Parathyroid adenoma (tissue), 2 donors: ENCODE measurements around the gene PACRG.

ENCODE experiments used
- H2AFZ ChIP-seq: fragments of 300-600 bp; sonication (generic); one replicate; pipeline ENCODE4 v1.7.0; 2017; ENCODE audit warnings: antibody characterized with exemption, mild to moderate bottlenecking
- H3K27ac ChIP-seq: fragments of 300-600 bp; sonication (generic); one replicate; pipeline ENCODE4 v1.7.0; 2017
- H3K27me3 ChIP-seq: fragments of 300-600 bp; sonication (generic); one replicate; pipeline ENCODE4 v1.7.0; 2017; ENCODE audit warnings: low read length; ENCODE audit not compliant: control insufficient read depth, insufficient read depth
- H3K36me3 ChIP-seq: fragments of 300-600 bp; sonication (generic); one replicate; pipeline ENCODE4 v1.7.0; 2017; ENCODE audit warnings: low read length; ENCODE audit not compliant: control insufficient read depth, insufficient read depth
- H3K4me1 ChIP-seq: fragments of 300-600 bp; sonication (generic); one replicate; pipeline ENCODE4 v1.7.0; 2017; ENCODE audit warnings: control low read depth
- H3K4me2 ChIP-seq: fragments of 300-600 bp; sonication (generic); one replicate; pipeline ENCODE4 v1.7.0; 2017; ENCODE audit warnings: low read length
- H3K4me3 ChIP-seq: fragments of 300-600 bp; sonication (generic); one replicate; pipeline ENCODE4 v1.7.0; 2017; ENCODE audit warnings: low read depth, low read length
- H3K79me2 ChIP-seq: fragments of 300-600 bp; sonication (generic); one replicate; pipeline ENCODE4 v1.7.0; 2017; ENCODE audit warnings: control low read depth
- H3K9ac ChIP-seq: fragments of 300-600 bp; sonication (generic); one replicate; pipeline ENCODE4 v1.7.0; 2017; ENCODE audit warnings: mild to moderate bottlenecking
- H3K9me3 ChIP-seq: fragments of 300-600 bp; sonication (generic); one replicate; pipeline ENCODE4 v1.7.0; 2017; ENCODE audit warnings: low read length; ENCODE audit not compliant: control insufficient read depth
- CTCF ChIP-seq: fragments of 300-600 bp; sonication (generic); IDR thresholded peaks from one replicate; pipeline ENCODE4 v1.7.0; 2017; ENCODE audit warnings: antibody characterized with exemption, mild to moderate bottlenecking
- donor health status: primary hyperparathyroidism.

The PACRG gene

GRCh38 chr6:163026893-163027292, 299.1 kb downstream of the PACRG start:
- Histone ChIP-seq H3K27ac (no peak overlapping the region), H2AFZ (no peak overlapping the region), H3K9ac (no peak overlapping the region), H3K79me2 (no peaks in the 10 kb centered on the region), H3K4me1 (no peaks in the 10 kb centered on the region), H3K4me2 (no peak overlapping the region), H3K9me3 (peaks cover 4% of the 10 kb centered on the region), H3K4me3 (no peak overlapping the region), H3K27me3 (no peaks in the 10 kb centered on the region), H3K36me3 (no peaks in the 10 kb centered on the region)
- TF ChIP-seq CTCF: no peak

GRCh38 chr6:163030980-163031379, 303.2 kb downstream of the PACRG start:
- Histone ChIP-seq H3K27ac (no peak overlapping the region), H3K36me3 (no peaks in the 10 kb centered on the region), H3K4me1 (no peaks in the 10 kb centered on the region), H3K9me3 (no peaks in the 10 kb centered on the region), H2AFZ (no peak overlapping the region), H3K9ac (no peak overlapping the region), H3K27me3 (no peaks in the 10 kb centered on the region), H3K79me2 (no peaks in the 10 kb centered on the region), H3K4me3 (no peak overlapping the region), H3K4me2 (no peak overlapping the region)
- TF ChIP-seq CTCF: no peak

DNA sequence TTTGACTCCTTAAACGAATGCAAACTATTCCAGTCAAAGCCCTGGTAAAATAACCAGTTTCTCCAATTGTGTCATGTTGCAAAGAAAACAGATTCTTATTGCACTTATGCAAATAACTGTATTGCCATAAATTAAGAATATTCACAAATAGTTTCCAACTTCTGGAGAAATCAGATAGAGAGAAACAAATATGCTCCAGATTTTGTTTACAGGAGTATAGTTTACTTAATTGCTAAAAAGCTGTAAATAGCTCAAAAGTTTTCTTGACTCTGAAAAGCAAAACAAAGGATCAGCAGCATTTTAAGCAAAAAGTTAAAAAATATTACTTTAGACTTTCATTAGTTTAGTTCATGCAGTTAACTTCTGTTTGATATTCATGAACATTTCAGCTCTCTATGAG, 304.2 kb downstream of the PACRG start:
- Histone ChIP-seq H3K9ac (no peak overlapping the region), H2AFZ (no peak overlapping the region), H3K79me2 (no peaks in the 10 kb centered on the region), H3K4me1 (no peaks in the 10 kb centered on the region), H3K27me3 (no peaks in the 10 kb centered on the region), H3K4me3 (no peak overlapping the region), H3K4me2 (no peak overlapping the region), H3K9me3 (no peaks in the 10 kb centered on the region), H3K27ac (no peak overlapping the region), H3K36me3 (no peaks in the 10 kb centered on the region)
- no peak for TF ChIP-seq CTCF

DNA sequence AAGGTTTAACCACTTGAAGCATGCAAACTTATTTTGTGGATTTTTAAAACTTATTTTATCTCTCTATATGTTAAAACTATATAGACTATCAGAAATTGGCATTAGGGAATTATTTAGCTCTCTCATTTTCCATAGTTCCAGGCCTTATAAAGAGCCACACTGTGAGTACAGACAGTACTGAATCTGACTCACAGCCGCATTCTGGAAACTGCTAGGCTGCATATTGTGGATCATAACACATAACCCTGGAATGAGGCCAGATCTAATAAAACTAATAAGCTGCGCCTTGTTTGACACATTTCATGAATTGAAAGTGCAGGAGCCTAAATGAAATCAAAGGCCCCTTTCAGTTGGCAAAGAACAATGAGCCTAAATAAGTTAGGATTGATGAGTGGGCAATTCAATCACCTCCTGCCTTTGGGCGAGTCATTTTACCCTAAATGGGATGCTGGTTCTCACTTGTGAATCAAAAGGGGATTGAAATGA, 308.4 kb downstream of the PACRG start:
- Histone ChIP-seq H3K4me2 (no peak overlapping the region), H3K9me3 (no peaks in the 10 kb centered on the region), H3K36me3 (no peaks in the 10 kb centered on the region), H3K27ac (no peak overlapping the region), H3K9ac (no peak overlapping the region), H3K4me3 (no peak overlapping the region), H2AFZ (no peak overlapping the region), H3K4me1 (no peaks in the 10 kb centered on the region), H3K79me2 (no peaks in the 10 kb centered on the region), H3K27me3 (no peaks in the 10 kb centered on the region)
- TF ChIP-seq CTCF: no peak

- Histone ChIP-seq H3K9me3 (no peaks in the 10 kb centered on the region), H3K4me3 (no peak overlapping the region), H3K4me2 (no peak overlapping the region), H3K4me1 (no peaks in the 10 kb centered on the region), H3K79me2 (no peaks in the 10 kb centered on the region), H2AFZ (no peak overlapping the region), H3K27ac (no peak overlapping the region), H3K9ac (no peak overlapping the region), H3K27me3 (no peaks in the 10 kb centered on the region), H3K36me3 (no peaks in the 10 kb centered on the region)
- TF ChIP-seq CTCF: no peak
Observed at GRCh38 chr6:163038317-163038716, 310.5 kb downstream of the PACRG start.
